ENCODE data around the gene PRXL2B.
A peak's percentile ranks its signal among the peaks of the same experiment; 100 is the strongest.

The PRXL2B gene

GRCh38 chr1:2591581-2592261 is 5.1 kb downstream of the PRXL2B start:
- H3K4me3 ChIP-seq (ENCODE audit: low read length), result no peak overlapping the region
- TF ChIP-seq CTCF (conservative IDR thresholded peaks at IDR 0.05; ENCODE audit: low read length), result no peak
- no peak for DNase-seq (ENCODE audit: low read depth)

- no peak for DNase-seq (ENCODE audit: low read depth)
- no peak overlapping the region for H3K4me3 ChIP-seq (ENCODE audit: low read length)
- TF ChIP-seq CTCF (conservative IDR thresholded peaks at IDR 0.05; ENCODE audit: low read length), result no peak
These were observed 6.1 kb downstream of the PRXL2B start for GRCh38 chr1:2592672-2593071.

DNA sequence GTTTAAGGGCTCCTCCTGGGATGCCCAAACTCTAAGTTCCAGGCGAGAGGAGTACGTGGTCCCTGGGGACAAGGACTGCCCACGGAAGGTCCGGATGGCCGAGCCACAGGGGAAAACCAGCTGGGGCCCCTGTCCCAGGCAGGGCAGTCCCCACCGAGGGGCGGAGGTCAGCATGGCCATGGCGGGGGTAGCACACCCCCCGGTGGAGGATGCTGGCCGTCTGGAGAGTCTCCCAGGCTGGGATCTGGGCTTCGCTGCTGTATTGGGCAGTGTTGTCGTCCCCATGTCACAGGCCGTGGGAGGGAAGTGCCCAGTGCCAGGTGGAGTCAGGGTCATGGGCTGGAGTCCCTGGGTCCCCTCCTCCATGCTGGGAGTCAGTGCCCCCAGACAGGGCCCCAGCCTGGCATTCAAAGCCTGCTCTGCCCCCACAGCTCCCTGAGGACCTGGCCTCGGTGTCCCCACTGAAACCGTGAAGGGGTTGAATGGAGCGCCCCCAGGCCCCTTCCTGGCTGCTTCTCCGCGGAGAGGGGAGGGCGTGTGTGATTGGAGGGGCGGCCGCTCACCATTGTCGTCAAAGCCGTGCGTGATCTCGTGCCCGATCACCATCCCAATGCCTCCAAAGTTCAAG is 6.8 kb downstream of the PRXL2B start:
- no peak for TF ChIP-seq CTCF (conservative IDR thresholded peaks at IDR 0.05; ENCODE audit: low read length)
- H3K4me3 ChIP-seq (ENCODE audit: low read length), result no peak overlapping the region
- no peak for DNase-seq (ENCODE audit: low read depth)

- DNase-seq (ENCODE audit: low read depth), result peak; percentile 16
These were observed 7.5 kb downstream of the PRXL2B start for GRCh38 chr1:2594001-2594640.

GRCh38 chr1:2594641-2595131 is 8.1 kb downstream of the PRXL2B start:
- H3K4me3 ChIP-seq (ENCODE audit: low read length), result no peak overlapping the region
- no peak for DNase-seq (ENCODE audit: low read depth)
- TF ChIP-seq CTCF (conservative IDR thresholded peaks at IDR 0.05; ENCODE audit: low read length), result no peak

More at GRCh38 chr1:2594001-2594640, 7.5 kb downstream of the PRXL2B start:
- H3K4me3 ChIP-seq (ENCODE audit: low read length), result no peak overlapping the region
- TF ChIP-seq CTCF (conservative IDR thresholded peaks at IDR 0.05; ENCODE audit: low read length), result no peak

DNA sequence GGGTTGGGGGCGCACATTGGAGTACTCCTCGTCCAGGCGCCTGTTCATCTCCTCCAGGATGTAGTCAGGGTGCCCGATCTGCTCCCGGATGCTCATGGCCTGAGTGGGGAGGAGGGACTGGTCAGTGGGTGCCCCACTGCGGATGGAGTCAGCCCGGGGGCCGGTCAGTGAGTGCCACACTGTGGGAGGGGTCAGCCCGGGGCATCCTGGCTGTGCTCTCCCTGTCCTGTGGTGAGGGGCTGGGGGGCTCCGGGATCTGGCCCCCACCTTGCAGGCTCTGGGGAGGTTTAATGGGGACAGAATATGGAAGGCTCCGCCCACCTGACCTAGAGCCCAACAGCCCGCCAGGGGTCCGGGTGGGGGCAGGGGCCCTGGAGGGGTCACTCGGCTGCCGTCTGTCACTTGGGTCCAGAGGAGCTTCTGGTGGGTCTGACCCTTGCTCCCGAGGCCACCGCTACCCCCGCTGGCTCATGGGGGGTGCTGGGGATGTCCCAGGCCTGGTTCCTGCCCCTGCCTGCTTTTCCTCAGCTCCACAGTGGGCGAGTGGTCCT is 8.8 kb downstream of the PRXL2B start:
- DNase-seq (ENCODE audit: low read depth), result no peak
- H3K4me3 ChIP-seq (ENCODE audit: low read length), result no peak overlapping the region
- no peak for TF ChIP-seq CTCF (conservative IDR thresholded peaks at IDR 0.05; ENCODE audit: low read length)
